GM21529 (cell line): ENCODE data around the gene CNTNAP5.

ENCODE experiments used
- ATAC-seq: cut with Tn5 transposase; IDR thresholded peaks from one replicate; pipeline ENCODE4 v1.9.1; 2021; ENCODE audit not compliant: unreplicated experiment

The CNTNAP5 gene

GRCh38 chr2:124025171-124025580 lies at the start of gene CNTNAP5:
Gene CNTNAP5, plus strand, starts transcription at chr2:124025287. Its CDS starts 364 bp downstream, at chr2:124025651.
- no peak for ATAC-seq

- no peak for ATAC-seq
Measured at GRCh38 chr2:123976054-123976648, 48.9 kb upstream of the CNTNAP5 start.

GRCh38 chr2:123993728-123994323 lies 31.3 kb upstream of the CNTNAP5 start:
- ATAC-seq = peak; percentile 85

- ATAC-seq = no peak
Measured at GRCh38 chr2:123999681-124000080, 25.4 kb upstream of the CNTNAP5 start.

GRCh38 chr2:124001696-124002430 lies 23.2 kb upstream of the CNTNAP5 start:
- ATAC-seq = no peak

GRCh38 chr2:124018890-124019289 lies 6.2 kb upstream of the CNTNAP5 start:
- ATAC-seq = no peak

GRCh38 chr2:124024561-124025170 lies 421 bp upstream of the CNTNAP5 start:
- ATAC-seq = no peak

- no peak for ATAC-seq
Measured at GRCh38 chr2:124025891-124026434, 876 bp downstream of the CNTNAP5 start.

- no peak for ATAC-seq
Measured at GRCh38 chr2:124026503-124026902, 1.4 kb downstream of the CNTNAP5 start.

- ATAC-seq = no peak
Measured at GRCh38 chr2:124027182-124027581, 2.1 kb downstream of the CNTNAP5 start.

GRCh38 chr2:124032799-124033198 lies 7.7 kb downstream of the CNTNAP5 start:
- ATAC-seq = no peak

GRCh38 chr2:124034265-124034664 lies 9.2 kb downstream of the CNTNAP5 start:
- ATAC-seq = no peak

GRCh38 chr2:124035001-124035400 lies 9.9 kb downstream of the CNTNAP5 start:
- no peak for ATAC-seq

GRCh38 chr2:124039032-124039431 lies 13.9 kb downstream of the CNTNAP5 start:
- ATAC-seq = no peak

GRCh38 chr2:124039762-124040291 lies 14.7 kb downstream of the CNTNAP5 start:
- no peak for ATAC-seq

GRCh38 chr2:124045894-124046293 lies 20.8 kb downstream of the CNTNAP5 start:
- no peak for ATAC-seq

- ATAC-seq = no peak
Measured at GRCh38 chr2:124046332-124046731, 21.2 kb downstream of the CNTNAP5 start.

GRCh38 chr2:124048102-124048501 lies 23.0 kb downstream of the CNTNAP5 start:
- ATAC-seq = no peak

- ATAC-seq = no peak
Measured at GRCh38 chr2:124048664-124049063, 23.6 kb downstream of the CNTNAP5 start.

GRCh38 chr2:124049136-124049535 lies 24.0 kb downstream of the CNTNAP5 start:
- ATAC-seq = no peak

GRCh38 chr2:124050833-124051497 lies 25.9 kb downstream of the CNTNAP5 start:
- no peak for ATAC-seq
